Mesendoderm (in vitro differentiated cells): ENCODE data around the gene COMMD1.
"Not testable (repeated sequence)": the region's sequence is repeated elsewhere in the genome, so short reads cannot be mapped to it uniquely, and the experiment has no call there.

Experiments
- DNase-seq: peaks from one replicate; pipeline ENCODE4 v3.0.0; 2013
- H2AK5ac ChIP-seq: 2 replicates; pipeline ENCODE4 v1.6.1; 2013; ENCODE audit warnings: low read length, inconsistent platforms
- H2BK120ac ChIP-seq: 2 replicates; pipeline ENCODE4 v1.6.1; 2013; ENCODE audit warnings: low read depth, mild to moderate bottlenecking, low read length, moderate library complexity, mixed read lengths
- H2BK15ac ChIP-seq: replicated peaks from 2 replicates; pipeline ENCODE4 v1.6.1; 2013; ENCODE audit warnings: low read depth, mild to moderate bottlenecking, moderate library complexity
- H2BK5ac ChIP-seq: 2 replicates; pipeline ENCODE4 v1.6.1; 2013; ENCODE audit warnings: low read length, inconsistent platforms
- H3K18ac ChIP-seq: 2 replicates; pipeline ENCODE4 v1.6.1; 2013; ENCODE audit warnings: mild to moderate bottlenecking, low read length, mixed read lengths
- H3K23ac ChIP-seq: one replicate; pipeline ENCODE4 v1.6.1; 2013; ENCODE audit warnings: low read length
- H3K27ac ChIP-seq: 2 replicates; pipeline ENCODE4 v1.5.1; 2013; ENCODE audit warnings: low read depth, mild to moderate bottlenecking, inconsistent platforms, low read length, moderate library complexity
- H3K27me3 ChIP-seq: 2 replicates; pipeline ENCODE4 v1.6.1; 2013; ENCODE audit warnings: low read length, control low read depth, mild to moderate bottlenecking, inconsistent platforms; ENCODE audit not compliant: insufficient read depth, poor library complexity
- H3K36me3 ChIP-seq: 2 replicates; pipeline ENCODE4 v1.6.1; 2013; ENCODE audit warnings: low read length, inconsistent platforms; ENCODE audit not compliant: control insufficient read depth, insufficient read depth
- H3K4ac ChIP-seq: one replicate; pipeline ENCODE4 v1.6.1; 2013; ENCODE audit warnings: low read depth, mild to moderate bottlenecking, low read length, moderate library complexity
- H3K4me1 ChIP-seq: 2 replicates; pipeline ENCODE4 v1.6.1; 2013; ENCODE audit warnings: low read depth, low read length, inconsistent platforms; ENCODE audit not compliant: control insufficient read depth
- H3K4me2 ChIP-seq: 2 replicates; pipeline ENCODE4 v1.6.1; 2013; ENCODE audit warnings: low read length
- H3K4me3 ChIP-seq: 2 replicates; pipeline ENCODE4 v1.5.1; 2013; ENCODE audit warnings: mild to moderate bottlenecking, low read length
- H3K56ac ChIP-seq: one replicate; pipeline ENCODE4 v1.6.1; 2013; ENCODE audit warnings: low read length
- H3K79me1 ChIP-seq: 2 replicates; pipeline ENCODE4 v1.6.1; 2013; ENCODE audit warnings: low read length, inconsistent platforms
- H3K79me2 ChIP-seq: 2 replicates; pipeline ENCODE4 v1.6.1; 2013; ENCODE audit warnings: mild to moderate bottlenecking, low read length; ENCODE audit not compliant: control insufficient read depth, insufficient read depth
- H3K9ac ChIP-seq: 2 replicates; pipeline ENCODE4 v1.6.1; 2013; ENCODE audit warnings: low read length, inconsistent platforms
- H4K5ac ChIP-seq: one replicate; pipeline ENCODE4 v1.6.1; 2013; ENCODE audit warnings: low read length
- H4K8ac ChIP-seq: one replicate; pipeline ENCODE4 v1.6.1; 2013; ENCODE audit warnings: low read depth, mild to moderate bottlenecking, control low read depth, low read length, moderate library complexity
- WGBS: extraction: QIAGEN DNeasy Blood & Tissue Kit; methylation state at CpG from one replicate; pipeline ENCODE4 v1.1.7; 2013; ENCODE audit warnings: low lambda C conversion rate, missing lambda C conversion rate; ENCODE audit not compliant: insufficient coverage; ENCODE audit errors: extremely low coverage; 5-methylcytosine and 5-hydroxymethylcytosine counted together

The COMMD1 gene

GRCh38 chr2:62151306-62151638 is 245.8 kb downstream of the COMMD1 start:
- H3K4me3 ChIP-seq = no peak overlapping the region
- no CpG with 5 or more reads among the region's 4 CpGs for WGBS
- no peaks in the 10 kb centered on the region for H3K79me2 ChIP-seq
- no peak overlapping the region for H2AK5ac ChIP-seq
- H3K79me1 ChIP-seq = no peaks in the 10 kb centered on the region
- no peak overlapping the region for H3K18ac ChIP-seq
- no peak overlapping the region for H2BK5ac ChIP-seq
- no peak overlapping the region for H2BK120ac ChIP-seq
- H3K4me2 ChIP-seq = no peak overlapping the region
- H3K4ac ChIP-seq = no peak overlapping the region
- no peaks in the 10 kb centered on the region for H3K27me3 ChIP-seq
- no peak overlapping the region for H3K23ac ChIP-seq
- H3K9ac ChIP-seq = no peak overlapping the region
- H3K27ac ChIP-seq = no peak overlapping the region
- H3K36me3 ChIP-seq = no peaks in the 10 kb centered on the region
- peaks cover 5% of the 10 kb centered on the region for H3K4me1 ChIP-seq
- H4K8ac ChIP-seq = no peak overlapping the region
- DNase-seq = no peak
- no peak overlapping the region for H4K5ac ChIP-seq
- H2BK15ac ChIP-seq = no peak overlapping the region
- H3K56ac ChIP-seq = no peak overlapping the region

GRCh38 chr2:62152000-62152399 is 246.5 kb downstream of the COMMD1 start:
- no peak overlapping the region for H3K27ac ChIP-seq
- WGBS = no CpG with 5 or more reads among the region's 3 CpGs
- H2BK120ac ChIP-seq = no peak overlapping the region
- H3K27me3 ChIP-seq = no peaks in the 10 kb centered on the region
- H3K4me1 ChIP-seq = peaks cover 7% of the 10 kb centered on the region
- H3K18ac ChIP-seq = no peak overlapping the region
- no peak overlapping the region for H2BK5ac ChIP-seq
- peak overlapping the region; percentile 54 for H3K23ac ChIP-seq
- no peak overlapping the region for H3K9ac ChIP-seq
- no peak overlapping the region for H2AK5ac ChIP-seq
- H4K5ac ChIP-seq = no peak overlapping the region
- H3K4me2 ChIP-seq = no peak overlapping the region
- peak; percentile 64 for DNase-seq
- H3K36me3 ChIP-seq = no peaks in the 10 kb centered on the region
- no peak overlapping the region for H4K8ac ChIP-seq
- no peaks in the 10 kb centered on the region for H3K79me2 ChIP-seq
- no peak overlapping the region for H2BK15ac ChIP-seq
- no peak overlapping the region for H3K4ac ChIP-seq
- no peak overlapping the region for H3K4me3 ChIP-seq
- H3K79me1 ChIP-seq = no peaks in the 10 kb centered on the region
- H3K56ac ChIP-seq = no peak overlapping the region

- Histone ChIP-seq H3K36me3 (no peaks in the 10 kb centered on the region), H2BK15ac (peak overlapping the region; percentile 87), H2AK5ac (no peak overlapping the region), H3K79me1 (no peaks in the 10 kb centered on the region), H3K9ac (peak overlapping the region; percentile 23), H3K27ac (peak overlapping the region; percentile 24), H3K18ac (peak overlapping the region; percentile 71), H3K4ac (no peak overlapping the region), H3K79me2 (no peaks in the 10 kb centered on the region), H3K4me2 (no peak overlapping the region), H3K4me3 (no peak overlapping the region), H3K56ac (peak overlapping the region; percentile 4), H2BK120ac (no peak overlapping the region), H3K27me3 (no peaks in the 10 kb centered on the region), H3K23ac (no peak overlapping the region), H2BK5ac (peak overlapping the region; percentile 1), H4K5ac (no peak overlapping the region), H4K8ac (no peak overlapping the region), H3K4me1 (peaks cover 9% of the 10 kb centered on the region)
- DNase-seq = peak; percentile 66
- WGBS = no CpG with 5 or more reads among the region's 6 CpGs
These were observed 251.5 kb downstream of the COMMD1 start for GRCh38 chr2:62156861-62157496.

GRCh38 chr2:62158444-62159121 is 253.1 kb downstream of the COMMD1 start:
- H3K27ac ChIP-seq = no peak overlapping the region
- WGBS = no CpG with 5 or more reads among the region's 9 CpGs
- DNase-seq = no peak
- H4K5ac ChIP-seq = no peak overlapping the region
- H2BK5ac ChIP-seq = no peak overlapping the region
- no peak overlapping the region for H2BK120ac ChIP-seq
- H3K23ac ChIP-seq = no peak overlapping the region
- no peak overlapping the region for H3K4ac ChIP-seq
- peak overlapping the region; percentile 47 for H3K18ac ChIP-seq
- no peaks in the 10 kb centered on the region for H3K79me2 ChIP-seq
- no peak overlapping the region for H3K9ac ChIP-seq
- H3K36me3 ChIP-seq = no peaks in the 10 kb centered on the region
- peaks cover 12% of the 10 kb centered on the region for H3K4me1 ChIP-seq
- no peak overlapping the region for H3K4me2 ChIP-seq
- no peaks in the 10 kb centered on the region for H3K27me3 ChIP-seq
- no peak overlapping the region for H2BK15ac ChIP-seq
- H3K4me3 ChIP-seq = no peak overlapping the region
- no peak overlapping the region for H2AK5ac ChIP-seq
- peak overlapping the region; percentile 13 for H4K8ac ChIP-seq
- no peaks in the 10 kb centered on the region for H3K79me1 ChIP-seq
- no peak overlapping the region for H3K56ac ChIP-seq

GRCh38 chr2:62160691-62161090 is 255.2 kb downstream of the COMMD1 start:
- H3K23ac ChIP-seq, H2BK5ac ChIP-seq, H3K4me2 ChIP-seq, H3K27me3 ChIP-seq, H3K27ac ChIP-seq, H3K36me3 ChIP-seq, H2BK120ac ChIP-seq, H3K4ac ChIP-seq, H3K9ac ChIP-seq, H2BK15ac ChIP-seq, H3K79me2 ChIP-seq, H3K79me1 ChIP-seq, H3K56ac ChIP-seq, H4K5ac ChIP-seq, H3K4me3 ChIP-seq, DNase-seq, H3K18ac ChIP-seq, H4K8ac ChIP-seq, H2AK5ac ChIP-seq: not testable (repeated sequence)
- H3K4me1 ChIP-seq = peaks cover 14% of the 10 kb centered on the region
- WGBS = no CpG with 5 or more reads among the region's 9 CpGs
